ENCODE results near the gene POLE.

POLE gene

GRCh38 chr12:132580701-132581292, 106.3 kb downstream of the POLE start:
- Histone ChIP-seq H3K9me2 (replicated peaks; ENCODE audit: low read depth, low read length) (no peaks in the 10 kb centered on the region), H3K79me2 (ENCODE audit: insufficient read depth, low read length) (no peaks in the 10 kb centered on the region), H3K9me3 (ENCODE audit: insufficient read depth, low read depth, low read length) (no peaks in the 10 kb centered on the region), H4K20me1 (ENCODE audit: insufficient read depth, low read length, poor library complexity, severe bottlenecking) (peaks cover 3% of the 10 kb centered on the region), H3F3A (ENCODE audit: low read depth) (no peaks in the 10 kb centered on the region), H3K36me3 (ENCODE audit: insufficient read depth, low read length) (peaks cover 38% of the 10 kb centered on the region; the same call in 1 of the 2 replicates), H3K4me3 (ENCODE audit: low read length, poor library complexity, severe bottlenecking) (no peak overlapping the region), H3K9ac (ENCODE audit: low read depth, low read length, poor library complexity, severe bottlenecking) (no peak overlapping the region), H3K4me1 (ENCODE audit: insufficient read depth, low read length, poor library complexity, severe bottlenecking) (no peaks in the 10 kb centered on the region), H2AFZ (ENCODE audit: low read length) (no peak overlapping the region), H3K27me3 (ENCODE audit: insufficient read depth, low read length, poor library complexity, severe bottlenecking) (no peaks in the 10 kb centered on the region), H3K4me2 (ENCODE audit: low read depth, low read length, poor library complexity, severe bottlenecking) (no peak overlapping the region)
- no peak for TF ChIP-seq CTCF (conservative IDR thresholded peaks at IDR 0.05; ENCODE audit: low read length)
- TF ChIP-seq EZH2phosphoT487 (IDR thresholded peaks at IDR 0.05; ENCODE audit: borderline replicate concordance): no peak

DNA sequence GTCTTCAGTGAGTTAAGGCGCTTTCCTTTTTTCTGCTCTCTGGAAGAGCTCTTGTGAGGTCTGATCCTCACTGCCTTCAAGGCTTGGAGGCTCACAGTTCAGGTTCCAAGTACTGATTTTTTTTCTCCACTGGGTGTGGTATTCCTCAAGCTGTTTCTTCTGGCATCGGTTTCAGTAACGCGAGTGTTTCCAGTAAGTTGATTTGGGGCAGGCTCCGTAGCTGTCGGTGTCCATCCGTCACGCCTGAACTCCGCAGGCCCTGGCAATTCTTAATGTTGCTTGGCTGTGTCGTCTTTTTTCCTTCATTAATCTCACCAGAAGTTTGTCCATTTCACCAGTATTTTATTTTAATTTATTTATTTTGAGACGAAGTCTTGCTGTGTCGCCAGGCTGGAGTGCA, 107.4 kb downstream of the POLE start:
- H3K4me1 ChIP-seq (ENCODE audit: insufficient read depth, low read length, poor library complexity, severe bottlenecking): no peaks in the 10 kb centered on the region
- H2AFZ ChIP-seq (ENCODE audit: low read length): no peak overlapping the region
- no peaks in the 10 kb centered on the region for H3K9me3 ChIP-seq (ENCODE audit: insufficient read depth, low read depth, low read length)
- no peak overlapping the region for H3K4me3 ChIP-seq (ENCODE audit: low read length, poor library complexity, severe bottlenecking)
- no peaks in the 10 kb centered on the region for H3K79me2 ChIP-seq (ENCODE audit: insufficient read depth, low read length)
- peaks cover 45% of the 10 kb centered on the region; the same call in 1 of the 2 replicates for H3K36me3 ChIP-seq (ENCODE audit: insufficient read depth, low read length)
- H3K9me2 ChIP-seq (replicated peaks; ENCODE audit: low read depth, low read length): no peaks in the 10 kb centered on the region
- TF ChIP-seq CTCF (conservative IDR thresholded peaks at IDR 0.05; ENCODE audit: low read length) (no peak), EZH2phosphoT487 (IDR thresholded peaks at IDR 0.05; ENCODE audit: borderline replicate concordance) (no peak)
- peaks cover 3% of the 10 kb centered on the region for H4K20me1 ChIP-seq (ENCODE audit: insufficient read depth, low read length, poor library complexity, severe bottlenecking)
- H3F3A ChIP-seq (ENCODE audit: low read depth): no peaks in the 10 kb centered on the region
- no peak overlapping the region for H3K9ac ChIP-seq (ENCODE audit: low read depth, low read length, poor library complexity, severe bottlenecking)
- no peaks in the 10 kb centered on the region for H3K27me3 ChIP-seq (ENCODE audit: insufficient read depth, low read length, poor library complexity, severe bottlenecking)
- H3K4me2 ChIP-seq (ENCODE audit: low read depth, low read length, poor library complexity, severe bottlenecking): no peak overlapping the region

GRCh38 chr12:132578826-132579225, 108.3 kb downstream of the POLE start:
- H3F3A ChIP-seq (ENCODE audit: low read depth): no peaks in the 10 kb centered on the region
- no peak overlapping the region for H3K4me2 ChIP-seq (ENCODE audit: low read depth, low read length, poor library complexity, severe bottlenecking)
- no peak overlapping the region for H3K4me3 ChIP-seq (ENCODE audit: low read length, poor library complexity, severe bottlenecking)
- H3K4me1 ChIP-seq (ENCODE audit: insufficient read depth, low read length, poor library complexity, severe bottlenecking): no peaks in the 10 kb centered on the region
- no peaks in the 10 kb centered on the region for H3K9me3 ChIP-seq (ENCODE audit: insufficient read depth, low read depth, low read length)
- TF ChIP-seq EZH2phosphoT487 (IDR thresholded peaks at IDR 0.05; ENCODE audit: borderline replicate concordance) (no peak), CTCF (conservative IDR thresholded peaks at IDR 0.05; ENCODE audit: low read length) (no peak)
- peaks cover 55% of the 10 kb centered on the region; the same call in 1 of the 2 replicates for H3K36me3 ChIP-seq (ENCODE audit: insufficient read depth, low read length)
- H3K27me3 ChIP-seq (ENCODE audit: insufficient read depth, low read length, poor library complexity, severe bottlenecking): no peaks in the 10 kb centered on the region
- H3K9ac ChIP-seq (ENCODE audit: low read depth, low read length, poor library complexity, severe bottlenecking): no peak overlapping the region
- no peaks in the 10 kb centered on the region for H4K20me1 ChIP-seq (ENCODE audit: insufficient read depth, low read length, poor library complexity, severe bottlenecking)
- no peak overlapping the region for H2AFZ ChIP-seq (ENCODE audit: low read length)
- H3K79me2 ChIP-seq (ENCODE audit: insufficient read depth, low read length): no peaks in the 10 kb centered on the region
- H3K9me2 ChIP-seq (replicated peaks; ENCODE audit: low read depth, low read length): no peaks in the 10 kb centered on the region
